ENCODE results near the gene ACHE.

ACHE gene

GRCh38 chr7:100901921-100902332 is 6.2 kb upstream of the ACHE start:
- H3K56ac ChIP-seq (ENCODE audit: low read length): no peak overlapping the region
- H3K4me1 ChIP-seq (ENCODE audit: control insufficient read depth, low read depth, low read length): no peaks in the 10 kb centered on the region
- H2AK5ac ChIP-seq (ENCODE audit: low read length): no peak overlapping the region
- H3K27ac ChIP-seq (ENCODE audit: low read depth, low read length): no peak overlapping the region
- no peak overlapping the region for H4K8ac ChIP-seq (ENCODE audit: low read depth, low read length)
- no peaks in the 10 kb centered on the region for H3K27me3 ChIP-seq (ENCODE audit: insufficient read depth, low read length, poor library complexity)
- H3K4ac ChIP-seq (ENCODE audit: low read depth, low read length): no peak overlapping the region
- H3K4me2 ChIP-seq (ENCODE audit: low read length): no peak overlapping the region
- WGBS (ENCODE audit: extremely low coverage, insufficient coverage, low lambda C conversion rate): no CpG with 5 or more reads among the region's 5 CpGs
- no peak overlapping the region for H3K18ac ChIP-seq (ENCODE audit: low read length)
- no peak overlapping the region for H2BK5ac ChIP-seq (ENCODE audit: low read length)
- no peaks in the 10 kb centered on the region for H3K36me3 ChIP-seq (ENCODE audit: control insufficient read depth, insufficient read depth, low read length)
- no peak overlapping the region for H2BK120ac ChIP-seq (ENCODE audit: low read depth, low read length)
- no peak overlapping the region for H3K4me3 ChIP-seq (ENCODE audit: low read length)
- H3K79me2 ChIP-seq (ENCODE audit: control insufficient read depth, insufficient read depth, low read length): no peaks in the 10 kb centered on the region
- no peak overlapping the region for H3K23ac ChIP-seq (ENCODE audit: low read length)
- no peak overlapping the region for H3K9ac ChIP-seq (ENCODE audit: low read length)
- no peak for DNase-seq
- no peak overlapping the region for H4K5ac ChIP-seq (ENCODE audit: low read length)
- H2BK15ac ChIP-seq (replicated peaks; ENCODE audit: low read depth): no peak overlapping the region
- no peaks in the 10 kb centered on the region for H3K79me1 ChIP-seq (ENCODE audit: low read length)

DNA sequence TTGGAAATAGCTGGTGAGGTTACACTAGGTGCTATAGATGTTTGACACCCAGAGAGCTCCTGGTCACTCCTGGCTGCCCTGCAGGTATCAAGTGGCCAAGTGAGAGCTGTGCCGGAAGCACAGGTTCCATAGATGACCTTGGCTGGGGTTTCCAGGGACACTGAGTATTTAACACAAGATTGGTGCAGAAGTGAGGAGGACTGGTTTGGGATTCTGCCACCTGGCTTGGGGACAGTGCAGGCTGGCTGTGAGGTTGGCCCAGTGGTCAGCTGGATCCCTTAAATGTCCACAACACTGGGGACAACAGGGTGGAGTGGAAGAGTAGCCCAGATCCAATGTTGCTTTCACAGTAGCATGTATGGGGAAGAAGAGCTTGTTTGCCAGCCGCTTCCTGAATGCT is 5.3 kb upstream of the ACHE start:
- Histone ChIP-seq H3K27ac (ENCODE audit: low read depth, low read length) (no peak overlapping the region), H4K8ac (ENCODE audit: low read depth, low read length) (no peak overlapping the region), H3K56ac (ENCODE audit: low read length) (no peak overlapping the region), H3K36me3 (ENCODE audit: control insufficient read depth, insufficient read depth, low read length) (no peaks in the 10 kb centered on the region), H3K79me2 (ENCODE audit: control insufficient read depth, insufficient read depth, low read length) (no peaks in the 10 kb centered on the region), H2BK120ac (ENCODE audit: low read depth, low read length) (no peak overlapping the region), H2BK5ac (ENCODE audit: low read length) (no peak overlapping the region), H3K27me3 (ENCODE audit: insufficient read depth, low read length, poor library complexity) (no peaks in the 10 kb centered on the region), H3K4me1 (ENCODE audit: control insufficient read depth, low read depth, low read length) (no peaks in the 10 kb centered on the region), H2AK5ac (ENCODE audit: low read length) (no peak overlapping the region), H4K5ac (ENCODE audit: low read length) (no peak overlapping the region), H3K9ac (ENCODE audit: low read length) (no peak overlapping the region), H3K18ac (ENCODE audit: low read length) (no peak overlapping the region), H2BK15ac (replicated peaks; ENCODE audit: low read depth) (no peak overlapping the region), H3K23ac (ENCODE audit: low read length) (no peak overlapping the region), H3K4me2 (ENCODE audit: low read length) (no peak overlapping the region), H3K4me3 (ENCODE audit: low read length) (no peak overlapping the region), H3K79me1 (ENCODE audit: low read length) (no peaks in the 10 kb centered on the region), H3K4ac (ENCODE audit: low read depth, low read length) (no peak overlapping the region)
- WGBS (ENCODE audit: extremely low coverage, insufficient coverage, low lambda C conversion rate): no CpG with 5 or more reads among the region's 2 CpGs
- DNase-seq: no peak

DNA sequence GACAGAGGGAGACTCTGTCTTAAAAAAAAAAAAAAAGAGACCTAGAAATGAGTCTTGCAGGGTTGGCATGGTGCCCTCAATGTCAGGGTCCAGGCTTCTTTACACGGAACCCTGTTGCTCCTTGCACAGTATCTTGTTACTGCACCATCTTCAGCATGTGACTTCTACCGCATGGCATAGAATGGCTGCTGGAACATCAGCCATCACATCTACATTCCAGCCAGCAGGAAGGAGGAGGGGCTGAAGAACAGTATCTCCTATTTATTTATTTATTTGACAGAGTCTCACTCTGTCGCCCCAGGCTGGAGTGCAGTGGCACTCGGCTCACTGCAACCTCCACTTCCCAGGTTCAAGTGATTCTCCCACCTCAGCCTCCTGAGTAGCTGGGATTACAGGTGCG is 3.7 kb upstream of the ACHE start:
- Histone ChIP-seq H3K4ac (ENCODE audit: low read depth, low read length) (no peak overlapping the region), H3K79me1 (ENCODE audit: low read length) (no peaks in the 10 kb centered on the region), H3K27me3 (ENCODE audit: insufficient read depth, low read length, poor library complexity) (no peaks in the 10 kb centered on the region), H2AK5ac (ENCODE audit: low read length) (no peak overlapping the region), H3K4me2 (ENCODE audit: low read length) (no peak overlapping the region), H2BK15ac (replicated peaks; ENCODE audit: low read depth) (no peak overlapping the region), H3K36me3 (ENCODE audit: control insufficient read depth, insufficient read depth, low read length) (no peaks in the 10 kb centered on the region), H3K56ac (ENCODE audit: low read length) (no peak overlapping the region), H3K23ac (ENCODE audit: low read length) (no peak overlapping the region), H3K9ac (ENCODE audit: low read length) (no peak overlapping the region), H2BK120ac (ENCODE audit: low read depth, low read length) (no peak overlapping the region), H4K8ac (ENCODE audit: low read depth, low read length) (no peak overlapping the region), H3K4me3 (ENCODE audit: low read length) (no peak overlapping the region), H3K27ac (ENCODE audit: low read depth, low read length) (no peak overlapping the region), H4K5ac (ENCODE audit: low read length) (no peak overlapping the region), H3K79me2 (ENCODE audit: control insufficient read depth, insufficient read depth, low read length) (no peaks in the 10 kb centered on the region), H3K18ac (ENCODE audit: low read length) (no peak overlapping the region), H2BK5ac (ENCODE audit: low read length) (no peak overlapping the region), H3K4me1 (ENCODE audit: control insufficient read depth, low read depth, low read length) (no peaks in the 10 kb centered on the region)
- DNase-seq: no peak
- WGBS (ENCODE audit: extremely low coverage, insufficient coverage, low lambda C conversion rate): no CpG with 5 or more reads among the region's 5 CpGs

- Histone ChIP-seq H3K56ac (ENCODE audit: low read length) (no peak overlapping the region), H3K23ac (ENCODE audit: low read length) (no peak overlapping the region), H2BK5ac (ENCODE audit: low read length) (no peak overlapping the region), H4K5ac (ENCODE audit: low read length) (no peak overlapping the region), H2BK15ac (replicated peaks; ENCODE audit: low read depth) (no peak overlapping the region), H3K4ac (ENCODE audit: low read depth, low read length) (peak overlapping the region; percentile 56), H3K27me3 (ENCODE audit: insufficient read depth, low read length, poor library complexity) (no peaks in the 10 kb centered on the region), H3K27ac (ENCODE audit: low read depth, low read length) (no peak overlapping the region), H2BK120ac (ENCODE audit: low read depth, low read length) (no peak overlapping the region), H3K18ac (ENCODE audit: low read length) (no peak overlapping the region), H2AK5ac (ENCODE audit: low read length) (no peak overlapping the region), H3K4me3 (ENCODE audit: low read length) (no peak overlapping the region), H3K9ac (ENCODE audit: low read length) (no peak overlapping the region), H4K8ac (ENCODE audit: low read depth, low read length) (no peak overlapping the region), H3K36me3 (ENCODE audit: control insufficient read depth, insufficient read depth, low read length) (no peaks in the 10 kb centered on the region), H3K79me2 (ENCODE audit: control insufficient read depth, insufficient read depth, low read length) (no peaks in the 10 kb centered on the region), H3K79me1 (ENCODE audit: low read length) (no peaks in the 10 kb centered on the region), H3K4me2 (ENCODE audit: low read length) (no peak overlapping the region), H3K4me1 (ENCODE audit: control insufficient read depth, low read depth, low read length) (no peaks in the 10 kb centered on the region)
- WGBS (ENCODE audit: extremely low coverage, insufficient coverage, low lambda C conversion rate): no CpG with 5 or more reads among the region's 13 CpGs
- DNase-seq: no peak
Observed at GRCh38 chr7:100897772-100898454, 2.2 kb upstream of the ACHE start.

DNA sequence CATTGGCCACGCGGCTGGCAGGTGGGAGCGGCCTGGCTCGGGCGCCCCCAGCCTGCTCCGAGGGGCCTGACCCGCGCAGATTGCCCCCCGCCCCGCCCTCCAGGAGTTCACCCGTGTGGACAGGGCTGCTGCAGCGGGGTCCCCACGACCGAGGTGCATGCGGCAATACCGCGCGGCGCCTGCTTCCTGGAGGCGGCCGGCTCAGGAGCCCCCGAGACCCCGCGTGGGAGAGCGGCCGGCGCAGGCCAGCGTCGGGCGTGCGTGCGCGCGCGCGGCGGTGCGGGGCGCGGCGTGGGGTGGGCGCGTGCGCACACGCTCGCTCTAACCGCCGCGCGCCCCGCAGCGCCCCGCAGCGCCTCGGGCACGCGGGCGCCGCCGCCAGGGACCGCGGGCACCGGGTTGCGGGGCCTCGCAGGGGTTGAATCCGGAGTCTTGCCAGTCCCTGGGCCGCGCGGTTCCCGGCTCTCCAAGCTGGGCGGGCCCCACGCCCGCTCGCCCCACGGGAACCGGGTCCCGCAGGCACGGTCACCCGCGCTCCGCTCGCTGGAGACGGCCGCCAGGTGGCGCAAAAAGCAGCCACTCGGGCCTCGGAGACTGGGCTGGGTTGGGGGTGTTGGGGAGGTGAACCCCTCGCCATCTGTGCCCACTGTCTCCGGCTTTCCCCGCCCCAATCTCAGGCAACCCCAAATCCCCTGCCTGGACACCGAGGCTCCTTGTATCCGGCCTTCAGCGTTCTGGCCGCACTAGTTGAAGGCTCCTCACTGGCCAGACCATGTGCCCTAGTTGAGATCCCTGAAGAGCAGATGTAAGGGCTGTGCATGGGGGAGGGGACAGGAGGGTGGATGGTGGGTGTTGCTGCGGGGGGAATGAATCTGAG is 1.3 kb upstream of the ACHE start:
- H3K79me2 ChIP-seq (ENCODE audit: control insufficient read depth, insufficient read depth, low read length): no peaks in the 10 kb centered on the region
- H2BK5ac ChIP-seq (ENCODE audit: low read length): no peak overlapping the region
- H3K18ac ChIP-seq (ENCODE audit: low read length): peak overlapping the region; percentile 77
- no peak overlapping the region for H3K27ac ChIP-seq (ENCODE audit: low read depth, low read length)
- peak; percentile 49 for DNase-seq
- H3K4me3 ChIP-seq (ENCODE audit: low read length): no peak overlapping the region
- peak overlapping the region; percentile 60 for H3K9ac ChIP-seq (ENCODE audit: low read length)
- H4K8ac ChIP-seq (ENCODE audit: low read depth, low read length): no peak overlapping the region
- WGBS (ENCODE audit: extremely low coverage, insufficient coverage, low lambda C conversion rate): no CpG with 5 or more reads among the region's 95 CpGs
- no peaks in the 10 kb centered on the region for H3K36me3 ChIP-seq (ENCODE audit: control insufficient read depth, insufficient read depth, low read length)
- H3K4me1 ChIP-seq (ENCODE audit: control insufficient read depth, low read depth, low read length): no peaks in the 10 kb centered on the region
- H3K4ac ChIP-seq (ENCODE audit: low read depth, low read length): peak overlapping the region; percentile 56
- H3K79me1 ChIP-seq (ENCODE audit: low read length): no peaks in the 10 kb centered on the region
- H3K23ac ChIP-seq (ENCODE audit: low read length): no peak overlapping the region
- peak overlapping the region; percentile 80 for H3K56ac ChIP-seq (ENCODE audit: low read length)
- no peak overlapping the region for H2BK15ac ChIP-seq (replicated peaks; ENCODE audit: low read depth)
- H3K27me3 ChIP-seq (ENCODE audit: insufficient read depth, low read length, poor library complexity): no peaks in the 10 kb centered on the region
- H3K4me2 ChIP-seq (ENCODE audit: low read length): peak overlapping the region; percentile 73
- no peak overlapping the region for H2BK120ac ChIP-seq (ENCODE audit: low read depth, low read length)
- H2AK5ac ChIP-seq (ENCODE audit: low read length): peak overlapping the region; percentile 45
- H4K5ac ChIP-seq (ENCODE audit: low read length): no peak overlapping the region

Data from mesendoderm (in vitro differentiated cells).